HG03342 (cell line): Measurements from ENCODE around the gene SLC6A7.

Experiments used
- ATAC-seq: cut with Tn5 transposase; IDR thresholded peaks from one replicate; pipeline ENCODE4 v1.9.1; 2021; ENCODE audit warnings: mild to moderate bottlenecking, moderate library complexity; ENCODE audit not compliant: unreplicated experiment

The SLC6A7 gene

DNA sequence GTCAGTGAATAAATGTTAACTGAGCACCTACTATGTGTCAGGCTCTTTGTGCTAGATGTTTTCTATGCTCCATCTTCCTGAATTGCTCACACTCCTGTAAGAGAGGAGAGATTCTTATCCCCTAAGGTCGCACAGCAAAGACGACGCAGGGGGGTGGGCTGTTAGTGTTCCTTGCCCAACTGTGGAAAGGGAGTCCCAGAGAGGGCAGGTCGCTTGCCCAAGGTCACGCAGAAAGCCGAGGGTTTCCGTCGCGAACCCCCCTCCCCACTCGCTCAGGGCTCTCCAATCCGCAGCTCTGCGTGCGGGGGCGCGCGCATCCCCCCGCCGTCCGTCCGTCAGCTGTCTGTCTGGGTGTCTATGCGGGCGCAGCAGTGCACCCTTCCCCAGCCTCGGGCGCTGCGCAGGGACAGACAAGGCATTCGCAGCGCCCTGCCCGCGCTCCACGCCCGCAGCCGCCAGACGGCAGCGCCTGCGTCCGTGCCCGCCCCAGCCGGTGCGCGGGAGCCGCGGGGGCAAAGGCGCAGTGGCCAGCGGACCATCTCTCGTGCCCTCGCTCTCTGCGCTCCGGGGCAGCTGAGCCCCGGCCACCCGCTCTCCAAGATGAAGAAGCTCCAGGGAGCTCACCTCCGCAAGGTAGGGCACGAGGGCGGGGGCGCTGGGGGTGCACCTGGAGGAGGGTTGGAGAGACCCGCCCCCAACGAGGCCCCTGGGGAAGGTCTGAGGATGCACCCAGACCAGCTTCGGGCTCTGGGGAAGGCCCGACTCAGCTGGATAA, at the start of gene SLC6A7:
TSS of gene SLC6A7 (plus strand) at position 335 of the 775 bp plus-strand sequence. CDS start at position 601, 266 bp downstream.
- no peak for ATAC-seq

DNA sequence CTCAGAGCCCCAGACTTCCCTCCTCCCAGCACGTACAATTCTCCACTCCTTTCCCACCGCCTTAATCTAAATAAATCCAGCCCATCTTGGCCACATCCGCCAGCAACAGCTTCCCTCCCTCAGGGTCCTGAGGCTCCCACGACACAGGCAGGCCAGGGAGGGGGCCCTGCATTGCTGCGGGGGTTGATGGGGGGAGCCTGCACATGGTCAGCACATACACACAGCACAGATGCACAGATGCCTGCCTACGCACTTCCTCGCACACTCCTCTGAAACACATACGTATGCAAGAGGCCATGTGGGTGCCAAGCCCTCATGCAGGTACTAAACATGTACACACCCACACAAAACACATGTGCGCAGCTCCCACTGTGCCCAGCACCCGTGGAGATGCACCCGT, 49.0 kb upstream of the SLC6A7 start:
- ATAC-seq: no peak

DNA sequence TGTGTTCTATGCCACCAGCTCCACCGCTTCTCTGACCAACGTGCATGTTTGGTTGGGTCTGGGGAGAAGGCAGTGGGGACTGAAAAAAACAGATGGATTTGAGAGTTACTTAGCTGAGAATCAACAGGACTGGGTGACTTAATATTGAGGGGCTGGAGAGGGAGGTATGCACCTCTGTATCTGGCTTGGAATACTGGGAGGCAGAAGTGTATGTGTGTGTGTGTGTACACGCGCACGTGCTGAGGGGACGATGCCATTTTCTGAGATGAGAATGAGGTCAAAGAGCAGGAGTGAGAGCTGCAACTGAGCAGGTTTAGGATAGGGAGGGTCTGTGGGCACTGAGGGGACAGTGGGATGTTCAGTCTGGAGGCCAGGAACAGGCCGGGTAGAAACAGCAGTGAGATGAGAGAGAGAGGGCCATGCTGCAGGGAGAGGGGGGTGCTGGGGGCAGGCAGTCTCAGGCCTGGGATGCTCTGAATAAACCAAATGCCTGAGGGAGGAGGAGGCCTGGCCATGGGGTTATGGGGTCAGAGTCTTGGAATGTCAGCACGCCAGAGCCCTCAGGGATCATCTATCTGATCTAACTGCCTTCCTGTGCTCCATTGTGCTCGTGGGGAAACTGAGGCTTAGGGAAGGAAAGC, 48.2 kb upstream of the SLC6A7 start:
- no peak for ATAC-seq

DNA sequence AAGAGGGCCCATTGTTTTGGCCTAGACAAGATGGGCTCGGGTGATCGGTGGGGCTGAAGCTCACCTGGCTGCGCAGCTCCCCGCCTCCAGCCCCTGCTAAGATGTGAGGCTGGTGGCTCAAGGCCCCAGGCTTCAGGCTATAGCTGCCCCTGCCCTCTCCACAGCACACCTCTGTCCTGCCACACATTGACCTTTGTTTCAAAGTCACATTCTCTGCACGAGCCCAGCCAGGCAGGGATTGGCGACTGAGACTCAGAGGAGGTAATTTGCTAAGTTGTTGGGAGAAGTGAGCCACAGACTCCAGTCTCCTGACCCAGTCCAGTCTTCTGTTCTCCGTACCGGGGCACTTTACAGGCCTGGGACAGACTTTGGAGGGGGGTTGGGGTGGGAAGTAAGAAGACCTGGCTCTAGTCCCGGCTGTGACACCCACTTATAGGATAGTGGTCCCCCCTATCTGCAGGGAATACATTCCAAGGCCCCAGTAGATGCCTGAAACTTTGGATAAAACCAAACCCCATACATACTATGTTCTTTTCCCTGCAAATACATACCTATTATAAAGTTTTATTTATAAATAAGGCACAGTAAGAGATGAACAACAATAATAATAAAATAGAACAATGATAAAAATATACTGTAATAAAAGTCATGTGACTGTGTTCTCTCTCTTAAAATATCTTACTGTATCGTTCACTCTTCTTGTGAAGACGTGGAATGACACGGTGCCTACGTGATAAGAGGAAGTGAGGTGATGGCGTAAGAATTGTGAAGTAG, 47.5 kb upstream of the SLC6A7 start:
- ATAC-seq: no peak

DNA sequence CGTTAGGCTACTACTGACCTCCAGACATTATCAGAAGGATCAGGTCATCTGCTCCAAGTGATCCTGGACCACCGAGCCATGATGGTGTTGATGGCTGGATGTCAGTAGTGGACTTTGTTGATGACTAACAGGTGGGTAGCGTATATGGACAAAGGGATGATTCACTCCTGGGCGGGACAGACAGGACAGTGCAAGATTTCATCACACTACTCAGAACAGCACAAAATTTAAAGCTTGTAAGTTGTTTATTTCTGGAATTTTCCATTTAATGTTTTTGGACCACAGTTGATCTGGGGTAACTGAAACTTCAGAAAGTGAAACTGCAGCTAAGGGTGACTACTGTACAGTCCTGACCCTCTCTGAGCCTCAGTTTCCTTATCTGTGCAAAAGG, 46.9 kb upstream of the SLC6A7 start:
- no peak for ATAC-seq

DNA sequence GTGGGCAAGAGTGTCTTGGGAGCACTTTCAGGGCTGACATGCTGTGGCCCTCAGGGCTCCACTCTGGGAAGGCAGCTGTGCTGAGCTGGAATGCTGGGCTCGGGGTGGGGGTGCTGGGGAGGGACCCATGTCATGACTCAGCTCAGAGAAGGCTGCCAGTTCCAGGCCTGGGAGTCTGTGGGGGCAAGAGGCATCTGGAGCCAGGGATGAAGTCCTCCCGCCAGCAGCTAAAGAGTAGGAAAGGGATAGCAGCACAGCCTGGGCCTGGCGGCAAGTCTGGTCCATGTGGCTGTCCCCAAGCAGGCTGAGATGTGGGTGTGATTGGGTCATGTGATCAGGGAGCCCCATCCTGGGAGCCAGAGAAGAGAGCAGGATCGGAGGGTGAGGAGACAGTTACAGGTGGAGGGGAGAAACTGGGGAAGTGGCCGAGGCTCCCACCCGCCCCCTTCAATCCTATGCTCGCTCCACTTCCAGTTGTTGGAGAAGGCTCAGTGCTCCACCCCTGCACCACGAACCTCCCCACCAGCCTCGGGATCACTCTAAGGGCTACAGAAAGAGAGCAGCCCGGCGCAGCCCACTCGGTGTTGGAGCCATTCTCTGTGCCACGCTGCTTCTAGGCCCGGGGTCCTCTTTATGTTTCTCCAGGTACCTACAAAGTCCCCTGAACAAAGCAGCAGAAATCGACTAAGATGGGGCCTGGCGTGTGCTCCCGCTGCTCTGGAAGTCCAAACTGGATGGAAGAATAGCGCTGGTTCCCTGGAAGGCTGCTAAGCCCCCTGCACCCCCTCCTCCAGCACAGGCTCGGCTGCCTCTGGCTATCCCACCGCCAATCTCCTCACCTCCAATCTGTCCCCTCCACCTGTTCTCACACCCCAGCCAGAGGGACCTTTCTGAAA, 46.3 kb upstream of the SLC6A7 start:
- no peak for ATAC-seq

DNA sequence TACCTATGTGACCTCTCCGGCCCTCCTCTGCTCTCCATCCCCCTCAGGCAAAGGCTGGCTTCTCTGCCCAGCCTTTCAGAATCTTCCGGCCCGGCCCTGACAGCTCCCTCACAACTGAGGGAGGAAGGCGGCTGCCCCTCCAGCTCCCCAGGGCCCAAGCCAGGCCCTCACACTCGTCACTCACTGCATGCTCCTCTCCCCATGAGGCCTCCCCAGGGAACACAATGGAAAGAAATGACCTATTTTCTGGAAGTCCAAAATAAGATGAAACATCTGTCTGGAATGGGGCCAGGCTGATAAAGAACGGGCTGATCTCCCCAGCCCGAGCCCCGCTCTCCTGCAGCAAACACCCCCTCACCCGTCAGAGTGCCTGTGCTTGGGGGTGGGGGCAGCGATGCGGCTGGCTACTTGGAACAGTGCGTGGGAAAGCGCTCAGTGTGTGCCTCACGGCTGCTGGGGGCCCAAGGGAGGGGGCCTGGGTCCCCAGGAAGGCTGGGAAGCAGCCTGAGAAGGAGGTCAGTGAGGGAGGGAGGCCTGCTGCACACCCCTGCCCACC, 45.5 kb upstream of the SLC6A7 start:
- no peak for ATAC-seq

DNA sequence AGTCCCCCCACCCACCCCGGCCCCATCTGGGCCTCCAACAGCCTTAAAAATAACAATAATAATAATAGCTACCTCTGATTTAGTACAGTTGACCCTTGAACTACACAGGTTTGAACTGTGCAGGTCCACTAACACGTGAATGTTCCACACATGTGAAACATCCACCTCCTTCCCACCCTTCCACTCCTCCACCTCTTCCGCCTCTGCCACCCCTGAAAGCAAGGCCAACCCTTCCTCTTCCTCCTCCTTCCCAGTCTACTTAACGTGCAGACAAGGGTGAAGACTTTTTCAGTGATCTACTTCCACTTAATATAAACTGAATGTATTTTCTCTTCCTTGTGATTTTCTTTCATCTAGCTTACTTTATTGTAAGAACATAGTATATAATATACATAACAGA, 45.0 kb upstream of the SLC6A7 start:
- ATAC-seq: no peak

DNA sequence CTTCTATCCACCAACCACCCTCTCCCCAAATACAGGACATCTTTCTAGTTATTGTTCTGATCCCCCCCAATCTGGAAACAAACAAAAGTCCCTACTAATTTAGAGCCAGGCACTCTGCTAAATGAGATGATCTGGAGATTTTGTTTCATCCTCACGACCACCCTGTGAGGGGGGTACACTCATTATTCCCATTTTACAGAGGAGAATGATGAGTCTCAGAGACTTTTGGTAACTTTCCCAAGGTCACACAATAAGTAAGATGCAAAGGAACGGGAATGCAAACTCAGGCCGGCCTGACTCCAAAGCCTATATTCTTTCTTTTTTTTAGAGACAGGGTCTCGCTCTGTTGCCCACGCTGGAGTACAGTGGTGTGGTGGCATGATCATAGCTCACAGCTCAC, 43.6 kb upstream of the SLC6A7 start:
- ATAC-seq: no peak

DNA sequence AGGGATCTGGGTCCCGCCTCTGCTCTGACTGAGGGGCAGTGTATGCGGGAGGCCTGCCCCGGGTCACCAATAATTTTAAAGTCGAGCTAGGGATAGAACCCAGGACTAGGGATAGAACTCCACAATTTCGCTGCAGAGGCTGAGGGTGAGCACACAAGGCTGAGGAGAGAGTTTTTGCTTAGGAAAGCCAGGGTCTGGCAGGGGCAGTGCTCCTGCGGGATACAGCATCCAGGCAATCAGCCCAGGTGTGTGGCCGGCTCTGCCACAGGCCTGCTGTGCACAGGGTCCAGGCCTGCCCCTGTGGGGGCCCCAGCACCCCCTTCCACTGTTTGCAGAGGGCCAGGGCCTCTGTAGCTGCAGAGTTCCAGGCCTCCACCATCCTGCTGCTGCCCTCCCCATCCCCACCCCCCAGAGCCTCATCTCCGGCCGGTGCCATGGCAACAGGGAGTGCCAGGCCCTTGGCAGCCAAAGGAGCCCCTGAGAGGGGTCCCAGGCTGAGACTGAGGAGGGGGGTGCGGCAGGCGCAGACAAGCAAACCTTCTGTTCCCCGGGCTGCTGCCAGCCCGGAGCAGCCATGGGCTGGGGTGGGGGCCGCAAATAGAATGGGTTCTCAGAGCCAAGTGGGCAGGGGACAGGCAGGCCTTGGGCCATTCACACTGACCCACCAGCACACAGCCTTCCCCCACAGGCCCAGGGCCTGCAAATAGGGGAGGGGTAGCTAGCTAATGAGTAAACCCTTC, 42.8 kb upstream of the SLC6A7 start:
- ATAC-seq: no peak

DNA sequence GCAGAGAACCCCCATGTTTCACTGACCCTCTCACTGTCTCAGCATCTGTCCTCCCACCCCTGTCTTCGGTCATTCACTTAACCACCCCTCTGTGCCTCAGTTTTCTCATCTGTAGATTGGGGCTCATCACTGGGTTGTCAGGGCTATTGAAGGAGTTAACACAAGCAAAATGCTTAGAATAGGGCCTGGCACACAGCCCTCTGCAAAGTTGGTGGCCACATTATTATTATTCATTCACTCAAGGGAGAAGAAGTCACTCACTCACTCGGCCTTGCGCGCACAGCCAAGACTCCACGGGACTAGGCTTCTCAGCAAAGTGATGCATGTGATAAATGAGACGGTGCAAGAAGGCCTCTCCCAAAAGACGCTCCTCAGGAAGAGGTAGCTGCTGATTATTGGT, 42.2 kb upstream of the SLC6A7 start:
- ATAC-seq: no peak

DNA sequence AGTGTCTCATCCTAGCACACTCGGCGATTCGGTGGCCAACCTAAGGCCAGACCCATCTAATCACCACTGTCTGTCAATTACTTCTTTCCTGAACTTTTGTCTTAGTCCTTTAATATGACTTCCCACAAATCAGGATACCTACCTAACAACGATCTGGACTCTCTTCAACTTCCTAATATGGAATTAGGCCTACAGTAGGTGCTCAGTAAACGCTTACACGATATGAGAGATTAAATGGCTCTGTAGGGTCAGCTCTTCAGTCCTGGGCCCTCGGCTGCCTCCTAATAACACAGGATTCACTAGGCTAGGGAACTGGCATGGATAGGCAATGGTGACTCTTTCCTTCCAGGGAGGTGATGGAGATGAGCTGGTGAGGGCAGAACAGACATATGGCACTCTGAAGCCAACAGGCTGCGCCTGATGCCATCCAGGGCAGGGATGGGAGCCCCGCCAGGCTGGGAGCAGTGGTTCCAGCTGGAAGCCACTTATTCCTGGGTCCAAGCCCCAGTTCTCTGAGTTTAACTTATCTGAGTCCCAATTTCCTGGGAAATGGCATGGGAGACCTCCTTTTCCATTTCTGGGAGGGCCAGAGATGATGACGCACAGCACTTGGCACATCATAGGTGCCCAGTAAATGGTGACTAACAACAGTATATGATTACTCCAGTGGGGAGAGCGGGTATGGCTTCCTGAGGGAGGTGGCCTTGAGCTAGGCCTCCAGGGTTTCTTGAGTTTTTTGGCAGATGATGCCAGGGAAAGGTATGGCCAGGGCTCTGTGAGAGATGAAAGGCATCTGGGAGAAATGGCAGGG, 41.5 kb upstream of the SLC6A7 start:
- ATAC-seq: no peak

DNA sequence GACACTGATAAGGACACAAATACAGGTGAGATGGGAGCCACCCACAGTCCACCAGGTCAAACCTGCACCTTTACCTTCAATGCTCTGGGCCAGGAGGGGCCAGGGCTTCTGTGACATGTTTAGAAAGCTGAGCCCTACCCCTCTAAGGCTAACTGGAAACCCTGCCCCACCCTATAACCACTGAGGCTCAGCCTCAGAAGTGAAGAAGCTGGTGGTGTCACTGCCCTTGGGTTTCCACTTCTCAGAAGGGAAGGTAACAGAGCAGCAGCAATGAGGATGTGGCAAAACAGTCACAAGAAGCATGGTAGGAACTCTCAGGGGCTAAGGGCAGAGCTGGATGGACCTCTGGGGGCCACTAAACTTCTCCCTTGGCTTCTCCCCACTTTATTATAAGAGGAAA, 40.2 kb upstream of the SLC6A7 start:
- ATAC-seq: no peak

DNA sequence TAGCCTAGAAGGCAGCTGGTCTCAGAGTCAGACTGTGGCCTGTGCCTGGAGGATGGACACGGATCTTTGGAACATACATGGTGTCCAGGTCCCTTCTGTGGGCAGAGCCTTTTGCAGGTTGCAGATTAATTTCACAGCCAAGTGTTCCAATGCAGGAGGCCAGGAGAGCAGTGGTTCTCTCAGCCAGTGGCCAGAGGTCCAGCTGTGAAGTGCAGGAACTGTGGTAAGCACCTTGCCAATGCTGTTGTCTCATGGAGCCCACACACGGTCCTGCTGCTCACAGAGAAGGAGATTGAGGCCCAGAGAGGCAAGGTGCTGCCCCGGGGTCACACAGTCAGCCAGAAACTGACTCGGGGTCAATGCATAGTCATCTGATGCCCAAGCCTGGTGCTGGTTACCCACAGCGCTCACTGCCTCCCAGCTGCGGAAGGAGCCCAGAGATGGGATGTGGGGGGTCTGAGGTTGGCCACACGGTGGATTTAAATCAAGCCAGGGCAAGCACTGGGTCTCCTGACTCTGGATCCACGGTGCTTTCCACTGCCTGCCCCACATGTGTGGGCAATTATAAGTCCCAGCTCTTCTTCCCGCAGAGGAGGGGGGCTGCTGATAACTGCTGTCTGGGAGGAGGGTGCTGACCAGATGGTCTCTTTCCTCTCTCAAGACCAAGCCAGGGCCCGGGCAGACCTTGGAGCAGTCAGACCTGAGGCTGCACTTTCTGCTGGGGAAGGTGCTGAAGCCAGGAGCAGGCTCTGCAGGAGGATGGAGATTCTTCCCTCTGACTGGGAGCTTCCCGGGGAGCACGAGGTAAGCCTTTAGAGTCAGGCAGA, 37.0 kb upstream of the SLC6A7 start:
- no peak for ATAC-seq

DNA sequence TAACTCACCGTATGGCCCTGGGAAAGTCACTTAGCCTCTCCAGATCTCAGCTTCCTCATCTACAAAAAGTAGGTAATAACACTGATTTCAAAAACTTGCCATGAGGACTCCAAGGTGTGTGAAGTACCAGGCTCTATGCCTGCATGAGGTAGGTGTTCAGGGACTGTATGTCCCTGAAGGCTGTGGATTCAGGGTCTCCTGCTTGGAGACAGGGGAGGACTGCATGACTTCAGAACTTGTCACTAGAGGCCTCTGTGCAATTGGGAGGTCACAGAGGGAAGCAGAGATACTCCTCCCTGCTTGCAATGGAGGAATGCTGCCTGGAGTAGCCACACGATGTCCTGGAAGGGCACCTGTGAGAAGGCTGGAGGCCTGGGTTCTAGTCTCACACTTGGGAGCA, 36.4 kb upstream of the SLC6A7 start:
- no peak for ATAC-seq

DNA sequence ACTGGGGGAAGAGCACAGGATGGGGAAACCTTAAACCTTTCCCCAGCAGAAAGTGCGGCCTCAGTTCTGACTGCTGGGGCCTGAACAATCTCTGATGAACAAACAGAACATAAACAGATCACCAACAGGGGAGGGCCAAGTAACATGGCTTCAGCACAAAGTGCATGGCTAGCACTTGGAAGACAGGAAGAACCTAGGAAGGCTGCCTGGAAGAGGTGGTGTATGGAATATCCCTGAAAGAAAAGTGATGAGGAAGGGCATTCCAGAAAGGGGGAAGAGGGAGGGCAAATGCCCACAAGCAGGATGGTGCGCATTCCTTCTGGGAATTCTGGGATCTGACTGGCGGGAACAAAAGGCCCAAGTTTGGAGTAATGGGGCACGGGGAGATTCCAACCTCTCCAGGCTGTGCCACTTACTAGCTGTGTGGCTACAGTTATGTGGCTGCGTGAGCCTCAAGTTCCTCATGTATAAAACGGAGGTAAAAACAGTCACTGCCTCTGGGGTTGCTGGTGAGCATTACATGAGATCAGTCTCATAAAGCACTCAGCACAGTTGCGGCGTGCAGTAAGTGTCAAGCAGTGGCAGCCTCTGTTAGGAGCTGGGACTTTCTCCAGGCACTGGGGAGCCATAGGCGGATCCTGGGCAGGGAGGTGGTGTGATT, 35.8 kb upstream of the SLC6A7 start:
- ATAC-seq: no peak

DNA sequence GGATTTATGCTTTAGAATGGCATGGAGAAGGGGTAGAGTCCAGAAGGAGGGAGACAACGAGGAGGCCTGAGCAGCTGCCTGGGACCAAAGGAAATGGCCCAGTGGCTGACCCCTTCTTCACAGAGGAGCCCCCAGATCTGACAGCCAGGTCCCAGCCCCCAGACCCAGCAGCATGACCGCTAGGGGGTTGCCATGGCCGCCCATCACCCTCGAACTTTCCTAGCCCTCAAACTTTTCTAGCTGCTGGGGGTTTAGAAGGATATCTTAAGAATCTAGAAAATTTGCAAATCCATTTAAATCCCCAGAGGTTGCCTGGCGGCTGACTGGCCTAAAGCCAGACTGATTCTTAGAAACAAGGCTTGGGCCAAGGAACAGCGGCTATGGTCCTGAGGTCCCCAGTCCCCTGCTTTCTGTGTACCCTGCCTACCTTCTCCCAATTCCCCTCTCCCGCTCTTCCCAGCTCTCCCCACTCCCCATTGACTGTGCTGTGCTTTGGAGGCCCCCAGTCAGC, 35.2 kb upstream of the SLC6A7 start:
- no peak for ATAC-seq
